SK-N-MC (cell line): ENCODE data around the gene FSIP1.

ENCODE experiments used
- EZH2 ChIP-seq: fragments of 200-600 bp; sonication (generic); IDR thresholded peaks from one replicate; pipeline ENCODE4 v1.6.1; 2017; ENCODE audit warnings: antibody characterized with exemption
- FOXP2 ChIP-seq: optimal IDR thresholded peaks from 2 replicates; pipeline ENCODE3; 2011; ENCODE audit warnings: mild to moderate bottlenecking, moderate library complexity; ENCODE audit not compliant: insufficient read depth; ENCODE audit errors: extremely low read length, control extremely low read depth
- POLR2AphosphoS5 ChIP-seq: IDR thresholded peaks from 2 replicates; pipeline ENCODE4 v1.6.1; 2012; ENCODE audit warnings: mild to moderate bottlenecking, low read depth, low read length, borderline replicate concordance

GRCh38 chr15:39613861-39614260, 168.8 kb downstream of the FSIP1 start:
- no peak for TF ChIP-seq EZH2
- TF ChIP-seq POLR2AphosphoS5, result no peak
- no peak for TF ChIP-seq FOXP2
